Tibial nerve (tissue), 3 donors: ENCODE results near the gene PTPRK.

ENCODE experiments used
- CTCF ChIP-seq, 5 experiments: fragments of 200-600 bp in 3 of 5; fragments of 450-650 bp in 2 of 5; sonication (generic) in 3 of 5; IDR thresholded peaks; one replicate each; pipeline ENCODE4 v1.5.1; 2016 to 2019; ENCODE audit warnings: antibody characterized with exemption in 5 of 5, mild to moderate bottlenecking in 3 of 5, moderate library complexity in 2 of 5
- POLR2A ChIP-seq, 2 donors: fragments of 450-650 bp; IDR thresholded peaks; one replicate each; pipeline ENCODE4 v1.6.1; 2017; ENCODE audit warnings: antibody characterized with exemption in 2 of 2, mild to moderate bottlenecking in 2 of 2, moderate library complexity in 2 of 2

GRCh38 chr6:128417698-128418097 lies 102.7 kb downstream of the PTPRK start:
- TF ChIP-seq CTCF (IDR thresholded peaks at IDR 0.05) (no peak), POLR2A (IDR thresholded peaks at IDR 0.05) (no peak)
